Skeletal muscle satellite cell (primary cell): Measurements from ENCODE around the gene NT5DC3.
"Not testable (repeated sequence)": the region's sequence is repeated elsewhere in the genome, so short reads cannot be mapped to it uniquely, and the experiment has no call there.

Source experiments
- H3K27me3 ChIP-seq: 2 replicates; pipeline ENCODE4 v1.7.0; 2013; ENCODE audit warnings: low read length; ENCODE audit not compliant: control insufficient read depth, insufficient read depth
- H3K36me3 ChIP-seq: 2 replicates; pipeline ENCODE4 v1.7.0; 2013; ENCODE audit warnings: mild to moderate bottlenecking, control low read depth, low read length; ENCODE audit not compliant: insufficient read depth
- H3K4me1 ChIP-seq: 2 replicates; pipeline ENCODE4 v1.7.0; 2013; ENCODE audit warnings: low read length; ENCODE audit not compliant: control insufficient read depth, insufficient read depth
- H3K4me2 ChIP-seq: 2 replicates; pipeline ENCODE4 v1.7.0; 2013; ENCODE audit warnings: mild to moderate bottlenecking, low read length
- H3K4me3 ChIP-seq: 2 replicates; pipeline ENCODE4 v1.7.0; 2013; ENCODE audit warnings: low read length
- H3K9ac ChIP-seq: 2 replicates; pipeline ENCODE4 v1.7.0; 2013; ENCODE audit warnings: mild to moderate bottlenecking, low read depth, low read length, moderate library complexity
- H3K9me3 ChIP-seq: replicated peaks from 2 replicates; pipeline ENCODE4 v1.7.0; 2013; ENCODE audit warnings: mild to moderate bottlenecking, control low read depth, low read length

The NT5DC3 gene

GRCh38 chr12:103814436-103814835 is 26.6 kb downstream of the NT5DC3 start:
- H3K4me2 ChIP-seq = no peak overlapping the region
- no peak overlapping the region for H3K9ac ChIP-seq
- H3K4me3 ChIP-seq = no peak overlapping the region
- H3K27me3 ChIP-seq = no peaks in the 10 kb centered on the region
- no peaks in the 10 kb centered on the region for H3K9me3 ChIP-seq
- peaks cover 32% of the 10 kb centered on the region for H3K36me3 ChIP-seq
- H3K4me1 ChIP-seq = peaks cover 6% of the 10 kb centered on the region

- Histone ChIP-seq H3K27me3 (no peaks in the 10 kb centered on the region), H3K4me2 (no peak overlapping the region), H3K9me3 (no peaks in the 10 kb centered on the region), H3K4me1 (peaks cover 6% of the 10 kb centered on the region), H3K36me3 (peaks cover 37% of the 10 kb centered on the region), H3K9ac (no peak overlapping the region), H3K4me3 (no peak overlapping the region)
These were observed 27.1 kb downstream of the NT5DC3 start for GRCh38 chr12:103813949-103814348.

GRCh38 chr12:103813426-103813825 is 27.6 kb downstream of the NT5DC3 start:
- Histone ChIP-seq H3K27me3 (no peaks in the 10 kb centered on the region), H3K4me3 (no peak overlapping the region), H3K9me3 (no peaks in the 10 kb centered on the region), H3K36me3 (peaks cover 42% of the 10 kb centered on the region), H3K9ac (no peak overlapping the region), H3K4me2 (no peak overlapping the region), H3K4me1 (peaks cover 6% of the 10 kb centered on the region)

DNA sequence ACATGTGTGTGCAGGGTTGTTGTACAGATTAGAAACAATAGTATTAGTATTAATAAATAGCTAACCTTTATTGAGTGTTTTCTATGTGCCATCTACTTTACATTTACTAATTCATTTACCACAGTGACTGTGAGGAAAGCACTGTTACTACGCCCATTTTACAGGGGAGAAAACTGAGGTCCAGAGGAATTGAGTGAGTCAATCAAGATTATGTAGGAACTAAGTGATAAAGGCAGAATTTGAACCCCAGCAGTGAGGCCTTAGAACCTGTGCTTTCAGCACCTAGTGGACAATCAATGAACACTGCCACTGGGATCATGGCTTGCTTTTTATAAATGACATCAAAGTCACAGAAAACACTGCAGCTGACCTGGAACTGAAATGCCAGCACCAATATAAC is 28.2 kb downstream of the NT5DC3 start:
- Histone ChIP-seq H3K4me2 (no peak overlapping the region), H3K36me3 (peaks cover 46% of the 10 kb centered on the region), H3K27me3 (no peaks in the 10 kb centered on the region), H3K9ac (no peak overlapping the region), H3K4me1 (peaks cover 6% of the 10 kb centered on the region), H3K4me3 (no peak overlapping the region), H3K9me3 (no peaks in the 10 kb centered on the region)

DNA sequence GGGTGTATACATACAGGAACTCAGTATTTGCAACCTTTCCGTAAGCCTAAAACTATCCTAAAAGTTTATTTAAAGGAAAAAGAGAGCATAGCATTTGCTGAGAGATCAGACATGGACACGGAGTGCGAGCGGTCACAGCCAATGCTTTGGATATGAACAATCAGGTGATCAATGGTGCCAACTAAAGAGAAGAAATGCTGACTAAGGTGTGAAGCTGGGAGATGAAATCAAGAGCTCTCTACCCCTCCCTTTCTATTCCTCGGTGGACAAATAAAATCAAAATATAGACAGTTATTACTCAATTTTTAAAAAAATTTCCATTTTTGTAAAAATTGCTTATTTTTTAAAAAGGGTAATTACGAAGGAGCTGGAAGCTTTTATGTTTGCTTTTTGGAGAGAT is 29.2 kb downstream of the NT5DC3 start:
- H3K27me3 ChIP-seq = no peaks in the 10 kb centered on the region
- no peaks in the 10 kb centered on the region for H3K9me3 ChIP-seq
- H3K4me1 ChIP-seq = peaks cover 15% of the 10 kb centered on the region
- H3K4me2 ChIP-seq = no peak overlapping the region
- peaks cover 50% of the 10 kb centered on the region for H3K36me3 ChIP-seq
- no peak overlapping the region for H3K9ac ChIP-seq
- H3K4me3 ChIP-seq = no peak overlapping the region

- Histone ChIP-seq H3K36me3 (peaks cover 57% of the 10 kb centered on the region), H3K4me1 (peaks cover 32% of the 10 kb centered on the region), H3K9ac (no peak overlapping the region), H3K4me2 (no peak overlapping the region), H3K4me3 (no peak overlapping the region), H3K9me3 (no peaks in the 10 kb centered on the region), H3K27me3 (no peaks in the 10 kb centered on the region)
These were observed 30.9 kb downstream of the NT5DC3 start for GRCh38 chr12:103810111-103810510.

DNA sequence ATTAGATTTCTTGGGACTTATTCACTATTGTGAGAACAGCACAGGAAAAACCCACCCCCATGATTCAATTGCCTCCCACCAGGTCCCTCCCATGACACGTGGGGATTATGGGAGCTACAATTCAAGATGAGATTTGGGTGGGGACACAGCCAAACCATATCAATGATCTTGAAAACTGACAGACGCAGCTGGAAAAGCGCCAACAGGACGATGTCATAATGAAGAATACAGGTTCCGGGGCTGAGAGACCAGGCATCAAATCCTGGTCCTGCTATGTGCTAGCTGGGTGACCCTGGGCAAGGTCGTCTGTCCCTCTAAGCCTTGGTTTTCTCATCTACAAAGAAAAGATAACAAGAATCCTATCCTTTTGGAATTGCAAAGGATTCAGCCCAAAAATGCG is 31.4 kb downstream of the NT5DC3 start:
- not testable (repeated sequence) for H3K4me3 ChIP-seq, H3K27me3 ChIP-seq, H3K9ac ChIP-seq, H3K4me2 ChIP-seq, H3K9me3 ChIP-seq
- Histone ChIP-seq H3K36me3 (peaks cover 57% of the 10 kb centered on the region), H3K4me1 (peaks cover 34% of the 10 kb centered on the region)

- Histone ChIP-seq H3K36me3 (peaks cover 56% of the 10 kb centered on the region), H3K27me3 (no peaks in the 10 kb centered on the region), H3K9me3 (no peaks in the 10 kb centered on the region), H3K9ac (no peak overlapping the region), H3K4me1 (peaks cover 34% of the 10 kb centered on the region), H3K4me2 (no peak overlapping the region), H3K4me3 (no peak overlapping the region)
These were observed 31.9 kb downstream of the NT5DC3 start for GRCh38 chr12:103809154-103809553.

DNA sequence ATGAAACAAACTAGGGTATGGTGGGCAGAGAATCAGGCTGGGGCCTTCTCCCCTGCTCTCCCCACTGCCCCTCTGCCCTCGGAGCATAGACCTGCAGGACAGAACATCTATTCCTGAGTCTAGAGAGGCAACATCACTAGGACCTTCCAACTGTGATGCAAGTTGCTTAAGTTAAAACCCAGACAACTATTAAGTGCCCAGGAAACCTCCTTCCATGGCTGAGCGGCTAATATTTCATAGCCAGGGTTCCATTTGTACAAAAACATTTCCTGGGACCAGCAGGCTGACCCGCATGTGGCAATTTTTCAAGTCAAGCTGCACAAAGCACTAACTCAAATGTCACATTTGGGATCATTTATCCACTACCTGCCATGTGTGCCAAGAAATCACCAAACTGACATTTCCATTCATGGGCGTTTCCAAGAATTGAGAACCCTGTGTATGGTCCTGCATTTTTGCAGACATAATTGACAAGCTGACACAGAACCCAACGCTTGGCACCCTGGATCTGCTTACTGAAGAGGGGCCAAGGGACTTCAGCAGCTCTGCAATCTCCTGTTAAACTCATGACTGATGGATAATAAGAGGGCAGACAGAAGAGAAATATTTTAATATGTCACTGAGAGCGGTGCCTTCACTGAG is 32.7 kb downstream of the NT5DC3 start:
- no peak overlapping the region for H3K4me3 ChIP-seq
- H3K9me3 ChIP-seq = no peaks in the 10 kb centered on the region
- H3K9ac ChIP-seq = no peak overlapping the region
- H3K4me1 ChIP-seq = peaks cover 37% of the 10 kb centered on the region
- peaks cover 48% of the 10 kb centered on the region for H3K36me3 ChIP-seq
- H3K27me3 ChIP-seq = no peaks in the 10 kb centered on the region
- H3K4me2 ChIP-seq = no peak overlapping the region

- Histone ChIP-seq H3K9me3 (no peaks in the 10 kb centered on the region), H3K4me1 (peaks cover 40% of the 10 kb centered on the region), H3K27me3 (no peaks in the 10 kb centered on the region), H3K4me3 (no peak overlapping the region), H3K36me3 (peaks cover 44% of the 10 kb centered on the region), H3K9ac (no peak overlapping the region), H3K4me2 (no peak overlapping the region)
These were observed 33.3 kb downstream of the NT5DC3 start for GRCh38 chr12:103807561-103808238.

DNA sequence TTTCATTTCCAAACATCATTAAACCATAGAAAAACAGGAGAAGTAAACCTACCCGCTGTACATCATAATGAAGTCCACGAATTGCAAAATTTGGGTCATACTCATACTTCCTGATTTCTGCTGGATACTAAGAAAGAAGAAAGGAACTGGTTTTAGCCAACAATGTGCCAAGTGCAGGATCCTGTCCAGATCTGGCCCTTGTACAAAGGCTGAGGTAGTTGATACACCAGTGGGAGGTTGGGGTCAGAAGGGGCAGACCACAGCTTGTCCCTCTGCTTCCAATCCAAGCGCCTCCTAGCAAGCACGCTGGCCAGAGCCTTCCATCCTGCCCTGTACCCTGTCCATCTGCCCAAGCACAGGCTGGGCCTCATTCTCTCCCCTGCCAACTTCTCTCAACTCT is 34.2 kb downstream of the NT5DC3 start:
- Histone ChIP-seq H3K9ac (no peak overlapping the region), H3K9me3 (no peaks in the 10 kb centered on the region), H3K27me3 (no peaks in the 10 kb centered on the region), H3K4me1 (peaks cover 49% of the 10 kb centered on the region), H3K4me3 (no peak overlapping the region), H3K4me2 (peak overlapping the region; percentile 39), H3K36me3 (peaks cover 42% of the 10 kb centered on the region)
